GM12878 (cell line): ENCODE results near the gene HM13. TPM values are rescaled to one million over a fixed set of nuclear protein-coding genes. Genes with fewer than 3 reads are reported as not detected.

ENCODE experiments used
- BACH1 ChIP-seq: fragments of 450-650 bp; IDR thresholded peaks from 2 replicates; pipeline ENCODE4 v1.6.1; 2017; ENCODE audit warnings: mild to moderate bottlenecking, borderline replicate concordance
- DPF2 ChIP-seq: fragments of 450-650 bp; IDR thresholded peaks from 2 replicates; pipeline ENCODE4 v1.6.1; 2017; ENCODE audit warnings: mild to moderate bottlenecking
- EGR1 ChIP-seq, 2 experiments: IDR thresholded peaks; 1 replicate in 1 of 2; 2 replicates in 1 of 2; pipeline ENCODE4 v1.6.1; 2011 to 2012; ENCODE audit warnings: low read depth in 2 of 2, low read length in 2 of 2, borderline replicate concordance in 1 of 2, mild to moderate bottlenecking in 1 of 2, moderate library complexity in 1 of 2
- IKZF1 ChIP-seq: fragments of 450-650 bp; conservative IDR thresholded peaks from 2 replicates; pipeline ENCODE4 v1.6.1; 2017; ENCODE audit warnings: antibody characterized with exemption, mild to moderate bottlenecking
- IRF4 ChIP-seq: IDR thresholded peaks from 2 replicates; pipeline ENCODE4 v1.6.1; 2011; ENCODE audit warnings: low read depth, low read length
- LARP7 ChIP-seq: fragments of 450-650 bp; IDR thresholded peaks from 2 replicates; pipeline ENCODE4 v1.6.1; 2017; ENCODE audit warnings: mild to moderate bottlenecking
- POLR2AphosphoS2 ChIP-seq: IDR thresholded peaks from 2 replicates; pipeline ENCODE4 v1.6.1; 2011; ENCODE audit warnings: low read depth, mild to moderate bottlenecking, low read length, improper control_type of control experiment, moderate library complexity
- RCOR1 ChIP-seq: conservative IDR thresholded peaks from 2 replicates; pipeline ENCODE4 v1.6.1; 2012; ENCODE audit warnings: low read depth, low read length, improper control_type of control experiment
- SMAD1 ChIP-seq: fragments of 450-650 bp; IDR thresholded peaks from 2 replicates; pipeline ENCODE4 v1.6.1; 2018; ENCODE audit warnings: mild to moderate bottlenecking, low read depth; ENCODE audit not compliant: partially characterized antibody
- SP1 ChIP-seq: IDR thresholded peaks from one replicate; pipeline ENCODE4 v1.6.1; 2011; ENCODE audit warnings: low read depth, low read length
- SRF ChIP-seq, 2 experiments: IDR thresholded peaks; 2 replicates each; pipeline ENCODE4 v1.6.1; 2011; ENCODE audit warnings: low read depth in 2 of 2, low read length in 2 of 2, mild to moderate bottlenecking in 1 of 2, moderate library complexity in 1 of 2
- SUPT20H ChIP-seq: IDR thresholded peaks from 2 replicates; pipeline ENCODE4 v1.6.1; 2011; ENCODE audit warnings: low read depth, mild to moderate bottlenecking, low read length, moderate library complexity, borderline replicate concordance; ENCODE audit not compliant: control insufficient read depth
- WRNIP1 ChIP-seq: IDR thresholded peaks from 2 replicates; pipeline ENCODE4 v1.6.1; 2011; ENCODE audit warnings: low read depth, low read length, improper control_type of control experiment, borderline replicate concordance
- ZSCAN29 ChIP-seq: fragments of 450-650 bp; IDR thresholded peaks from 2 replicates; pipeline ENCODE4 v1.6.1; 2017; ENCODE audit warnings: mild to moderate bottlenecking, moderate library complexity
- polyA plus RNA-seq, 11 experiments: library from polyadenylated mRNA; depleted of rRNA in 4 of 11; unstranded in 6 of 11; stranded (reverse) in 5 of 11; fragments of >200 nt; fragmentation: Nextera tagmentation in 4 of 11; fragmentation: Illumina TruSeq in 1 of 11; extraction: Ambion mirVana in 4 of 11; extraction: Trizol in 1 of 11; gene quantifications; 1 replicate in 1 of 11; 2 replicates in 10 of 11; pipeline versions ENCODE4 v1.2.1 to v1.2.3, GENCODE V29; 2011 to 2016; ENCODE audit warnings: inconsistent platforms in 2 of 11, missing spikeins in 2 of 11, low read depth in 1 of 11
- total RNA-seq, 4 experiments: library from RNA; depleted of rRNA in 3 of 4; stranded (reverse); fragments of >200 nt in 3 of 4; fragmentation: Illumina TruSeq in 1 of 4; extraction: Trizol in 1 of 4; gene quantifications; 2 replicates each; pipeline versions ENCODE4 v1.2.1 to v1.2.3, GENCODE V29; 2013 to 2021
- TF ChIP-seq, protein P1 (sequence below): IDR thresholded peaks from 2 replicates; pipeline ENCODE4 v1.6.1; 2012; ENCODE audit warnings: improper control_type of control experiment, low read depth, low read length; ENCODE audit not compliant: insufficient replicate concordance
- TF ChIP-seq, protein P2 (sequence below): fragments of 450-650 bp; IDR thresholded peaks from 2 replicates; pipeline ENCODE4 v1.6.1; 2017; ENCODE audit warnings: low read depth, mild to moderate bottlenecking, moderate library complexity
- TF ChIP-seq, protein P3 (sequence below): IDR thresholded peaks from 2 replicates; pipeline ENCODE4 v1.6.1; 2011; ENCODE audit warnings: borderline replicate concordance, low read depth, mild to moderate bottlenecking, moderate library complexity, mixed read lengths, low read length; ENCODE audit not compliant: insufficient read depth; ENCODE audit errors: extremely low read length
- TF ChIP-seq, protein P4 (sequence below): fragments of 450-650 bp; conservative IDR thresholded peaks from 2 replicates; pipeline ENCODE4 v1.6.1; 2017; ENCODE audit warnings: mild to moderate bottlenecking, moderate library complexity

Gene HM13
- total and polyA plus RNA-seq, 10 of the 15 experiments (the other 5 are each of a cell fraction or from before 2014, with no cell fraction given), result 4.8 to 185 (median 81.7) TPM

DNA sequence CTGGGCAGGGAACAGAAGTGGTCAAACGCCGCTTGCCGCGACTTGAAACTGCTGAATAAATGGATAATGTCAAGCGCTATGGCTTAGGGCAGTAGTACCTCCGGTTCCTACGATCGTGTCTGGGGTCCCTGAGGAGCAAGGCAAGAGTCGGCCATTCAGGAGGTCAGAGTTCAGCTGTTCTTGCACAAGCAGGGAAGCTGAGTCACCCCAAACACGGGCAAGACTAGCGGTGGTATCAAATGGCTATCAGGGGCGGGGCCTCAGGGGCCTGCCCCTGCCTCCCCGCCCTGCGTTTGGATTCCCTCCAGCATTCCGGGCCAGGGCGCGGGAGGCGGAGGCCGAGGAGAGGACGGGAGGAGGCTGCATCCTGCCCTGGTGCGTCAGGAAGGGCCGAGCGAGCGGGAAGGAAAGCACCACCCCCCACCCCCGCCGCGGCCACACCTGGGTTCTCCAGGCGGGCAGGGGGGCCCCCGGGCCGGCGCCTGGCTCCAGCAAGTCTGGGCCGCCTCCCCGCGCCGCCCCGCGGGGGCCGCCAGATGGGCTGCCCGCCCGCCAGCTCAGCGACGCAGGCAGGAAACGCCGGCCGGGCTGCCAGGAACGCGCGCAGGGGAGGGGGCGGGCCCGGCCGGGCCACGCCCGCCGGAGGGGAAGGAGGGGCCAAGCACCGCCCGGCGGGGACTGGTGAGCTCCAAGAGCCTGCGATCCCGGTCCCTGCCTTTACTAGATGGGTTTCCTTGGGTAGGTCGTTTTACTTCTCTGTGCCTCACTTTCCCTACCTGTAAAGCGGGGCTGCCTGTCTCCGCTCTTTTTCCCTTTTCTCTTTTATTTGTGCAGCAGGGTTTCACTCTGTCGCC, 58.7 kb downstream of the HM13 start (continued):
- TF ChIP-seq ZSCAN29 (no peak), RCOR1 (no peak), LARP7 (peak; percentile 74; the same call in 1 of the 2 replicates), SP1 (peak; percentile 49), WRNIP1 (no peak), SRF (IDR thresholded peaks at IDR 0.05; ENCODE audit: low read depth in 2 of 2, low read length in 2 of 2) (peak in 1 of 2 experiments; percentile 8; a peak in 1 of 4 replicates), EGR1 (IDR thresholded peaks at IDR 0.05; ENCODE audit: borderline replicate concordance in 1 of 2, low read depth in 2 of 2, low read length in 2 of 2) (peak in 1 of 2 experiments; percentile 62; a peak in 1 of 3 replicates), SMAD1 (no peak), IKZF1 (peak; percentile 92), BACH1 (peak; percentile 83), IRF4 (no peak), DPF2 (peak; percentile 90; the same call in 1 of the 2 replicates), POLR2AphosphoS2 (no peak; the same call in 1 of the 2 replicates), SUPT20H (no peak)
- TF ChIP-seq, protein P1, sequence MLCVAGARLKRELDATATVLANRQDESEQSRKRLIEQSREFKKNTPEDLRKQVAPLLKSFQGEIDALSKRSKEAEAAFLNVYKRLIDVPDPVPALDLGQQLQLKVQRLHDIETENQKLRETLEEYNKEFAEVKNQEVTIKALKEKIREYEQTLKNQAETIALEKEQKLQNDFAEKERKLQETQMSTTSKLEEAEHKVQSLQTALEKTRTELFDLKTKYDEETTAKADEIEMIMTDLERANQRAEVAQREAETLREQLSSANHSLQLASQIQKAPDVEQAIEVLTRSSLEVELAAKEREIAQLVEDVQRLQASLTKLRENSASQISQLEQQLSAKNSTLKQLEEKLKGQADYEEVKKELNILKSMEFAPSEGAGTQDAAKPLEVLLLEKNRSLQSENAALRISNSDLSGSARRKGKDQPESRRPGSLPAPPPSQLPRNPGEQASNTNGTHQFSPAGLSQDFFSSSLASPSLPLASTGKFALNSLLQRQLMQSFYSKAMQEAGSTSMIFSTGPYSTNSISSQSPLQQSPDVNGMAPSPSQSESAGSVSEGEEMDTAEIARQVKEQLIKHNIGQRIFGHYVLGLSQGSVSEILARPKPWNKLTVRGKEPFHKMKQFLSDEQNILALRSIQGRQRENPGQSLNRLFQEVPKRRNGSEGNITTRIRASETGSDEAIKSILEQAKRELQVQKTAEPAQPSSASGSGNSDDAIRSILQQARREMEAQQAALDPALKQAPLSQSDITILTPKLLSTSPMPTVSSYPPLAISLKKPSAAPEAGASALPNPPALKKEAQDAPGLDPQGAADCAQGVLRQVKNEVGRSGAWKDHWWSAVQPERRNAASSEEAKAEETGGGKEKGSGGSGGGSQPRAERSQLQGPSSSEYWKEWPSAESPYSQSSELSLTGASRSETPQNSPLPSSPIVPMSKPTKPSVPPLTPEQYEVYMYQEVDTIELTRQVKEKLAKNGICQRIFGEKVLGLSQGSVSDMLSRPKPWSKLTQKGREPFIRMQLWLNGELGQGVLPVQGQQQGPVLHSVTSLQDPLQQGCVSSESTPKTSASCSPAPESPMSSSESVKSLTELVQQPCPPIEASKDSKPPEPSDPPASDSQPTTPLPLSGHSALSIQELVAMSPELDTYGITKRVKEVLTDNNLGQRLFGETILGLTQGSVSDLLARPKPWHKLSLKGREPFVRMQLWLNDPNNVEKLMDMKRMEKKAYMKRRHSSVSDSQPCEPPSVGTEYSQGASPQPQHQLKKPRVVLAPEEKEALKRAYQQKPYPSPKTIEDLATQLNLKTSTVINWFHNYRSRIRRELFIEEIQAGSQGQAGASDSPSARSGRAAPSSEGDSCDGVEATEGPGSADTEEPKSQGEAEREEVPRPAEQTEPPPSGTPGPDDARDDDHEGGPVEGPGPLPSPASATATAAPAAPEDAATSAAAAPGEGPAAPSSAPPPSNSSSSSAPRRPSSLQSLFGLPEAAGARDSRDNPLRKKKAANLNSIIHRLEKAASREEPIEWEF, result no peak
- TF ChIP-seq, protein P2, sequence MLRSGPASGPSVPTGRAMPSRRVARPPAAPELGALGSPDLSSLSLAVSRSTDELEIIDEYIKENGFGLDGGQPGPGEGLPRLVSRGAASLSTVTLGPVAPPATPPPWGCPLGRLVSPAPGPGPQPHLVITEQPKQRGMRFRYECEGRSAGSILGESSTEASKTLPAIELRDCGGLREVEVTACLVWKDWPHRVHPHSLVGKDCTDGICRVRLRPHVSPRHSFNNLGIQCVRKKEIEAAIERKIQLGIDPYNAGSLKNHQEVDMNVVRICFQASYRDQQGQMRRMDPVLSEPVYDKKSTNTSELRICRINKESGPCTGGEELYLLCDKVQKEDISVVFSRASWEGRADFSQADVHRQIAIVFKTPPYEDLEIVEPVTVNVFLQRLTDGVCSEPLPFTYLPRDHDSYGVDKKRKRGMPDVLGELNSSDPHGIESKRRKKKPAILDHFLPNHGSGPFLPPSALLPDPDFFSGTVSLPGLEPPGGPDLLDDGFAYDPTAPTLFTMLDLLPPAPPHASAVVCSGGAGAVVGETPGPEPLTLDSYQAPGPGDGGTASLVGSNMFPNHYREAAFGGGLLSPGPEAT, result no peak
- TF ChIP-seq, protein P3, sequence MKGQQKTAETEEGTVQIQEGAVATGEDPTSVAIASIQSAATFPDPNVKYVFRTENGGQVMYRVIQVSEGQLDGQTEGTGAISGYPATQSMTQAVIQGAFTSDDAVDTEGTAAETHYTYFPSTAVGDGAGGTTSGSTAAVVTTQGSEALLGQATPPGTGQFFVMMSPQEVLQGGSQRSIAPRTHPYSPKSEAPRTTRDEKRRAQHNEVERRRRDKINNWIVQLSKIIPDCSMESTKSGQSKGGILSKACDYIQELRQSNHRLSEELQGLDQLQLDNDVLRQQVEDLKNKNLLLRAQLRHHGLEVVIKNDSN, result no peak
- TF ChIP-seq, protein P4, sequence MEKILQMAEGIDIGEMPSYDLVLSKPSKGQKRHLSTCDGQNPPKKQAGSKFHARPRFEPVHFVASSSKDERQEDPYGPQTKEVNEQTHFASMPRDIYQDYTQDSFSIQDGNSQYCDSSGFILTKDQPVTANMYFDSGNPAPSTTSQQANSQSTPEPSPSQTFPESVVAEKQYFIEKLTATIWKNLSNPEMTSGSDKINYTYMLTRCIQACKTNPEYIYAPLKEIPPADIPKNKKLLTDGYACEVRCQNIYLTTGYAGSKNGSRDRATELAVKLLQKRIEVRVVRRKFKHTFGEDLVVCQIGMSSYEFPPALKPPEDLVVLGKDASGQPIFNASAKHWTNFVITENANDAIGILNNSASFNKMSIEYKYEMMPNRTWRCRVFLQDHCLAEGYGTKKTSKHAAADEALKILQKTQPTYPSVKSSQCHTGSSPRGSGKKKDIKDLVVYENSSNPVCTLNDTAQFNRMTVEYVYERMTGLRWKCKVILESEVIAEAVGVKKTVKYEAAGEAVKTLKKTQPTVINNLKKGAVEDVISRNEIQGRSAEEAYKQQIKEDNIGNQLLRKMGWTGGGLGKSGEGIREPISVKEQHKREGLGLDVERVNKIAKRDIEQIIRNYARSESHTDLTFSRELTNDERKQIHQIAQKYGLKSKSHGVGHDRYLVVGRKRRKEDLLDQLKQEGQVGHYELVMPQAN, result peak; percentile 74; the same call in 1 of the 2 replicates
